WI38 (cell line): ENCODE results near the gene TMTC1.
A peak's percentile ranks its signal among the peaks of the same experiment; 100 is the strongest.
"Not testable (repeated sequence)": the region's sequence is repeated elsewhere in the genome, so short reads cannot be mapped to it uniquely, and the experiment has no call there.

ENCODE experiments used
- H3K4me3 ChIP-seq: 2 replicates; pipeline ENCODE4 v1.5.1; 2011; ENCODE audit warnings: low read depth, mild to moderate bottlenecking, control low read depth, low read length
- CTCF ChIP-seq: IDR thresholded peaks from 2 replicates; pipeline ENCODE4 v1.5.1; 2012; ENCODE audit warnings: low read depth, mild to moderate bottlenecking, control low read depth, low read length

Gene TMTC1

DNA sequence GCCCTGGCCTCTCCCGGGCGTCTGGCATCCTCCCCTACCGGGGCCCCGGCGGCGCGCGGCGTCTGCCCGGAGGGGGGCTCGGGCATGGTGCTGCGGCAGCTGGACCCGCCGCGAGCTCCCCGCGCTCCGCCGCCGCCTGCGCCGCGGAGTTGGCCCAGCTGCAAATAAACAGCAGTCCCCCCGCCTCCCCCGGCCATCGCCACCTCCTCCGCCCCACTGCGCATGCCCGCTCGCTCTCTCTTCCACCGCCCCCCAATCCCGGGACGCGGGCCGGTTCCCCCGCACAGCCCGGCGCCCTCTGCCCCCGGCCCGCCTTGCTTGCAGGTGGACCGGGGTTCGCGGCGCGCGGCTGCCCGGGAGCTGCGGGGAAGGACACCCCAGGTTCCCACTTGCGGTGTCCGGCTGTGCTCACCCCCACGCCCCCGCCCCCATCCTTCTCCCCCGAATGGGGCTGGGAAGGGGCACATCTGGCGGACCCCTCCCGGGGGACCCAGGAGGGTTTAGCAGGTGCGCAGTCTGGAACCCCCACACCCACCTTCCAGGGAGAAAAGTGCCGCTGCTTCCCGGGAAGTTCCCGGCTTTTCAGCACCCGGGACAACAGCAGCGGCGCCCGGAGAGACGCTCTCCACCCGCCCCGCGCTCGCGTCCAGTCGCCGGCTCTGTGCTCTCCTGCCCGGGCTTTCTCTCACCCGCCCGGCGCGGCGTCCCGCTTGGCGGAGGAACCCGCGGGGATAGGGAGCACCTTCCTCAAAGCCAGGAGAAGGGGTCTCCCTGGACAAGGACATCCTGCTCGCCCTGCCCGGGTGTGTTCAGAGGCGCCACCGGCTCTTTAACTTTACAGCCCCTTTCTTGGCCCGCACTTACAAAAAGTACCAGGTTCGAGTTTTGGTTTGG, at the start of gene TMTC1:
TMTC1 (minus strand) TSS at position 170 of the 894 bp plus-strand sequence. CDS start 191 bp downstream, outside the sequence.
- TF ChIP-seq CTCF: no peak
- H3K4me3 ChIP-seq: peak within 1 kb of the TSS; percentile 78

DNA sequence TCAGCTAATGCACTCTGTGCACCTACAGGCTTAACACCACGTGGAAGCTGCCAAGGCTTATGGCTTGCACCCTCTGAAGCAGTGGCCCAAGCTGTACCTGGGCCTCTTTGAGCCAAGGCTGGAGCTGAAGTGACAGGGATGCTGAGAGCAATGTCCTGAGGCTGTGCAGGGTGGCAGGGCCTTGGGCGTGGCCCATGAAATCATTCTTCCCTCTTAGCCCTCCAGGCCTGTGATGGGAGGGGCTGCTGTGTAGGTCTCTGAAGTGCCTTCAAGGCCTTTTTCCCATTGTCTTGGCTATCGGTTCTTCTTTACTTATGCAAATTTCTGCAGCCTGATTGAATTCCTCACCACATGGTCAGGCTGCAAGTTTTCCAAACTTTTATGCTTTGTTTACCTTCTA, 47.4 kb upstream of the TMTC1 start:
- no peak for TF ChIP-seq CTCF
- H3K4me3 ChIP-seq: no peak overlapping the region

- H3K4me3 ChIP-seq: no peak overlapping the region
- TF ChIP-seq CTCF: no peak
Measured at GRCh38 chr12:29830391-29830790, 46.6 kb upstream of the TMTC1 start.

- no peak for TF ChIP-seq CTCF
Measured at GRCh38 chr12:29818916-29819623, 35.3 kb upstream of the TMTC1 start.

GRCh38 chr12:29816874-29817725, 33.4 kb upstream of the TMTC1 start:
- no peak for TF ChIP-seq CTCF
- no peak overlapping the region for H3K4me3 ChIP-seq

More at GRCh38 chr12:29818916-29819623, 35.3 kb upstream of the TMTC1 start:
- no peak overlapping the region for H3K4me3 ChIP-seq

DNA sequence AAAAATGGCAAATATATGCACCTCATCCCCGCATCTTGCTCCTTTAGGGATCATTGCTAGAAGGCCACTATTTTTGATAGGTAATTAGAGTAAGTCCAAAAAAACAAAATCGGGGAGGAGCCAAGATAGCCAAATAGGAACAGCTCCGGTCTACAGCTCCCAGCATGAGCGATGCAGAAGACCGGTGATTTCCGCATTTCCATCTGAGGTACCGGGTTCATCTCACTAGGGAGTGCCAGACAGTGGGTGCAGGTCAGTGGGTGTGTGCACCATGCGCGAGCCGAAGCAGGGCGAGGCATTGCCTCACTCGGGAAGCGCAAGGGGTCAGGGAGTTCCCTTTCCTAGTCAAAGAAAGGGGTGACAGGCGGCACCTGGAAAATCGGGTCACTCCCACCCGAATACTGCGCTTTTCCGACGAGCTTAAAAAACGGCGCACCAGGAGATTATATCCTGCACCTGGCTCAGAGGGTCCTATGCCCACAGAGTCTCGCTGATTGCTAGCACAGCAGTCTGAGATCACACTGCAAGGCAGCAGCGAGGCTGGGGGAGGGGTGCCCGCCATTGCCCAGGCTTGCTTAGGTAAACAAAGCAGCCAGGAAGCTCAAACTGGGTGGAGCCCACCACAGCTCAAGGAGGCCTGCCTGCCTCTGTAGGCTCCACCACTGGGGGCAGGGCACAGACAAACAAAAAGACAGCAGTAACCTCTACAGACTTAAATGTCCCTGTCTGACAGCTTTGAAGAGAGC, 26.0 kb upstream of the TMTC1 start:
- not testable (repeated sequence) for H3K4me3 ChIP-seq

DNA sequence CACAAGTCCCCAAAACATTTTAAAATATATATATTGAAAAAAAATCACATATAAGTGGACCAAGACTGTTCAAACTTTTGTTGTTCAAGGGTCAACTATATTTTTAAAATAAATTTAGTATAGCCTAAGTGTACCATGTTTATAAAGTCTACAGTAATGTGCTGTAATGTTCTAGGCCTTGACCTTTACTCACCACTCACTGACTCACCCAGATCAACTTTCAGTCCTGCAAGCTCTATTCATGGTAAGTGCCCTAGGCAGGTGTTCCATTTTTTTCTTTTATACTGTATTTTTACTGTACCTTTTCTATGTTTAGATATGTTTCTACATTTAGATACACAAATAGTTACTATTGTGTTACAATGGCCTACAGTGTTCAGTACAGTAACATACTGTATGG, 23.4 kb upstream of the TMTC1 start:
- TF ChIP-seq CTCF: no peak
- no peak overlapping the region for H3K4me3 ChIP-seq
